Caco-2 (cell line): ENCODE measurements around the gene BTBD9. TPM values are rescaled to one million over a fixed set of nuclear protein-coding genes. Genes with fewer than 3 reads are reported as not detected.

Source experiments
- BruUV-seq: library from RNA; stranded (reverse); fragments of 400-500 nt; replicated peaks from 2 replicates; lab custom pipeline; 2021; lab: Mats Ljungman, UMichigan
- CTCF ChIA-PET: fragments of 300-600 bp; sonication (Branson Sonifier 250); formaldehyde crosslinking; loops from one replicate; lab custom pipeline; 2022; ENCODE audit warnings: antibody characterized with exemption; lab: Charles Lee
- POLR2A ChIA-PET: fragments of 300-600 bp; sonication (Branson Sonifier 250); formaldehyde crosslinking; loops from one replicate; lab custom pipeline; 2022; ENCODE audit warnings: antibody characterized with exemption; lab: Charles Lee
- DNase-seq, 2 experiments: peaks; one replicate each; pipeline versions ENCODE4 v3.0.0 to v3.0.0-alpha.2; 2020 to 2022
- H3K27me3 ChIP-seq: replicated peaks from 2 replicates; pipeline ENCODE4 v1.6.0; 2011; ENCODE audit warnings: low read length; ENCODE audit not compliant: control insufficient read depth, insufficient read depth
- H3K36me3 ChIP-seq: 2 replicates; pipeline ENCODE4 v1.5.1; 2011; ENCODE audit warnings: low read length; ENCODE audit not compliant: control insufficient read depth, insufficient read depth
- H3K4me1 ChIP-seq: fragments of 250-450 bp; sonication (Bioruptor Pico); 2 replicates; pipeline ENCODE4 v1.5.1; 2020; ENCODE audit warnings: mild to moderate bottlenecking
- H3K4me3 ChIP-seq: 2 replicates; pipeline ENCODE4 v1.5.1; 2011; ENCODE audit warnings: low read depth, mild to moderate bottlenecking, control low read depth, low read length
- H3K9me3 ChIP-seq: fragments of 250-450 bp; sonication (Bioruptor Pico); 2 replicates; pipeline ENCODE4 v1.5.1; 2020; ENCODE audit warnings: mild to moderate bottlenecking, moderate library complexity
- H3K27ac Mint-ChIP-seq: one replicate; pipeline ENCODE4 v1.8.0; 2022; ENCODE audit warnings: mixed read lengths; ENCODE audit not compliant: unreplicated experiment
- H3K27me3 Mint-ChIP-seq: one replicate; pipeline ENCODE4 v1.8.0; 2022; ENCODE audit warnings: mixed read lengths; ENCODE audit not compliant: insufficient read depth, unreplicated experiment
- H3K36me3 Mint-ChIP-seq: one replicate; pipeline ENCODE4 v1.8.0; 2022; ENCODE audit warnings: mild to moderate bottlenecking, mixed read lengths; ENCODE audit not compliant: insufficient read depth, unreplicated experiment
- H3K4me1 Mint-ChIP-seq: one replicate; pipeline ENCODE4 v1.8.0; 2022; ENCODE audit warnings: low read depth, mixed read lengths; ENCODE audit not compliant: unreplicated experiment
- H3K4me3 Mint-ChIP-seq: one replicate; pipeline ENCODE4 v1.8.0; 2022; ENCODE audit warnings: mild to moderate bottlenecking, moderate library complexity, mixed read lengths; ENCODE audit not compliant: unreplicated experiment
- H3K9me3 Mint-ChIP-seq: one replicate; pipeline ENCODE4 v1.8.0; 2022; ENCODE audit warnings: mixed read lengths; ENCODE audit not compliant: unreplicated experiment
- CTCF ChIP-seq, 2 experiments: fragments of 200-600 bp in 1 of 2; IDR thresholded peaks; 1 replicate in 1 of 2; 2 replicates in 1 of 2; pipeline versions ENCODE4 v1.5.1 to v1.8.0; 2011 to 2022; ENCODE audit warnings: antibody characterized with exemption in 1 of 2, control low read depth in 1 of 2, inconsistent platforms in 1 of 2, low read depth in 1 of 2, low read length in 1 of 2, mild to moderate bottlenecking in 1 of 2, moderate library complexity in 1 of 2; ENCODE audit not compliant: insufficient read depth in 1 of 2, severe bottlenecking in 1 of 2, unreplicated experiment in 1 of 2
- intact Hi-C: fragments of 100-400 bp; cut with micrococcal nuclease; formaldehyde crosslinking; loops from one replicate; pipeline ENCODE4 v1.10.0; 2022; ENCODE audit not compliant: unreplicated experiment
- total RNA-seq: library from RNA; stranded (reverse); gene quantifications from 2 replicates; pipeline ENCODE4 v1.2.3, GENCODE V29; 2022

BTBD9 gene
- total RNA-seq, 1 experiment from 2014 or later: 19.6 TPM

GRCh38 chr6:38350942-38351341, 288.8 kb downstream of the BTBD9 start:
- H3K4me3 ChIP-seq: no peak overlapping the region
- no TSS peak for BruUV-seq
- Mint-ChIP-seq H3K27ac (no peak overlapping the region), H3K27me3 (no peaks in the 10 kb centered on the region), H3K4me3 (no peak overlapping the region), H3K4me1 (no peaks in the 10 kb centered on the region), H3K9me3 (no peaks in the 10 kb centered on the region), H3K36me3 (no peaks in the 10 kb centered on the region)
- no peaks in the 10 kb centered on the region for H3K4me1 ChIP-seq
- H3K9me3 ChIP-seq: no peaks in the 10 kb centered on the region
- ChIA-PET CTCF (no interaction called here), POLR2A (no interaction called here)
- H3K27me3 ChIP-seq: no peaks in the 10 kb centered on the region
- intact Hi-C loops: no loop called here
- TF ChIP-seq CTCF (IDR thresholded peaks at IDR 0.05; ENCODE audit: insufficient read depth in 1 of 2, low read depth in 1 of 2, low read length in 1 of 2, severe bottlenecking in 1 of 2, unreplicated experiment in 1 of 2): no peak
- H3K36me3 ChIP-seq: no peaks in the 10 kb centered on the region
- DNase-seq: no peak

- ChIA-PET POLR2A (no interaction called here), CTCF (no interaction called here)
- H3K4me1 Mint-ChIP-seq: no peaks in the 10 kb centered on the region
- no TSS peak for BruUV-seq
- H3K27ac Mint-ChIP-seq: no peak overlapping the region
- no peaks in the 10 kb centered on the region for H3K27me3 Mint-ChIP-seq
- peaks cover 7% of the 10 kb centered on the region for H3K36me3 Mint-ChIP-seq
- DNase-seq: no peak
- H3K4me1 ChIP-seq: no peaks in the 10 kb centered on the region
- no peak overlapping the region for H3K4me3 Mint-ChIP-seq
- no peak for TF ChIP-seq CTCF (IDR thresholded peaks at IDR 0.05; ENCODE audit: insufficient read depth in 1 of 2, low read depth in 1 of 2, low read length in 1 of 2, severe bottlenecking in 1 of 2, unreplicated experiment in 1 of 2)
- intact Hi-C loops: no loop called here
- H3K27me3 ChIP-seq: no peaks in the 10 kb centered on the region
- no peak overlapping the region for H3K4me3 ChIP-seq
- no peaks in the 10 kb centered on the region for H3K9me3 ChIP-seq
- H3K36me3 ChIP-seq: no peaks in the 10 kb centered on the region
- H3K9me3 Mint-ChIP-seq: no peaks in the 10 kb centered on the region
These were observed 289.5 kb downstream of the BTBD9 start for GRCh38 chr6:38350220-38350619.

- Histone ChIP-seq H3K27me3 (no peaks in the 10 kb centered on the region), H3K36me3 (no peaks in the 10 kb centered on the region), H3K4me1 (no peaks in the 10 kb centered on the region), H3K9me3 (no peaks in the 10 kb centered on the region), H3K4me3 (no peak overlapping the region)
- intact Hi-C loops: no loop called here
- no peak overlapping the region for H3K27ac Mint-ChIP-seq
- POLR2A ChIA-PET: no interaction called here
- no peaks in the 10 kb centered on the region for H3K27me3 Mint-ChIP-seq
- no peak for DNase-seq
- H3K4me3 Mint-ChIP-seq: no peak overlapping the region
- no TSS peak for BruUV-seq
- H3K9me3 Mint-ChIP-seq: no peaks in the 10 kb centered on the region
- no peaks in the 10 kb centered on the region for H3K4me1 Mint-ChIP-seq
- H3K36me3 Mint-ChIP-seq: peaks cover 7% of the 10 kb centered on the region
- TF ChIP-seq CTCF (IDR thresholded peaks at IDR 0.05; ENCODE audit: insufficient read depth in 1 of 2, low read depth in 1 of 2, low read length in 1 of 2, severe bottlenecking in 1 of 2, unreplicated experiment in 1 of 2): no peak
- CTCF ChIA-PET: no interaction called here
These were observed 289.9 kb downstream of the BTBD9 start for GRCh38 chr6:38349795-38350194.
